Stimulated activated CD8-positive, alpha-beta memory T cell treated with anti-CD3 and anti-CD28 coated beads, Interleukin-12 subunit alpha, Interleukin-12 subunit beta, amount 100 ng/mL, for 1 hour (primary cell): ENCODE data around the gene CSF1R.

Experiments
- DNase-seq: peaks from one replicate; pipeline ENCODE4 v3.0.0-alpha.2; 2020; ENCODE audit warnings: low read depth

CSF1R gene

DNA sequence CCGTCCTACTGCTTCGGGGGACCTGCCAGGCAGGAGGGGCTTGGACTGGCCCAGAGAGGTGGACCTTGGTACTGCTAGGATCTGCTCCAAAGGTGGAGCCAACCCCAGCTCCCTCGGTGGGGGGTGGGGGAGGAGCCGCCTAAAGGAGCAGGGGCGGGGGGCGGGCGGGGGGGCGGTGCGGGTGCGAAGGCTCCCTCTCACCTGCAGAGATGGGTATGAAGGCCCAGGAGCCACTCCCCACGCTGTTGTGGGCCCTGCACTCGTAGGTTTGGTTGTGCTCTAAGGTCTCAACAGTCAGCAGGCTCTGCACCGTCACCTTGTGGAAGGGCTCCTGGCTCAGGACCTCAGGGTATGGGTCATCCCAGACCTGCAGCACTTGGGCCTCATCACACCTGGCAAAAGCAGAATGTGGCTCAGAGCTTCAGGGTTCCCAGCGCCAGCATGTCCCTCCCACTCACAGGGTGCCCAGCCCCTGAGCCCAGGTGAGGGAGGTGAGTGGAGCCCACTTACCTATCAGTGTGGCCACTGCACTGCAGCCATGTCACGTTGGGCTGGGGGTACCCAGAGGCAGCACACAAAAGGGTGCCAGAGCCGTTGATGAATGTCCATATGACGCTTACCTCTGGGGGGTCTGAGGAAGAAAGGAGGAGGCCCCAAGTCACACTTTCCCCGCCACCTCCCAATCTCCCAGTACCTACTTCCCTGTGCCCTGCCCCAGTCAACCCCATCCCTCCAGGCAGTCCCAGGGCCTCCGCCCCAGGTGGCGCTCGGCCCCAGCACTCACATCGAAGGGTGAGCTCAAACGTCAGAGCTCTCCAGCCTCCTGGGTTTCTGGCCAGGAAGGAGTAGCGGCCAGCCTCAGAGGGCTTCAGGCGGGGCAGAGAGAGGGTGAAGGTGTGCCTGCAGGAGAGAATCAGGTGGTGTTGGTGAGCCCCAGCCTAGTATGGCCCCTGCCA is 16.4 kb downstream of the CSF1R start:
- no peak for DNase-seq

DNA sequence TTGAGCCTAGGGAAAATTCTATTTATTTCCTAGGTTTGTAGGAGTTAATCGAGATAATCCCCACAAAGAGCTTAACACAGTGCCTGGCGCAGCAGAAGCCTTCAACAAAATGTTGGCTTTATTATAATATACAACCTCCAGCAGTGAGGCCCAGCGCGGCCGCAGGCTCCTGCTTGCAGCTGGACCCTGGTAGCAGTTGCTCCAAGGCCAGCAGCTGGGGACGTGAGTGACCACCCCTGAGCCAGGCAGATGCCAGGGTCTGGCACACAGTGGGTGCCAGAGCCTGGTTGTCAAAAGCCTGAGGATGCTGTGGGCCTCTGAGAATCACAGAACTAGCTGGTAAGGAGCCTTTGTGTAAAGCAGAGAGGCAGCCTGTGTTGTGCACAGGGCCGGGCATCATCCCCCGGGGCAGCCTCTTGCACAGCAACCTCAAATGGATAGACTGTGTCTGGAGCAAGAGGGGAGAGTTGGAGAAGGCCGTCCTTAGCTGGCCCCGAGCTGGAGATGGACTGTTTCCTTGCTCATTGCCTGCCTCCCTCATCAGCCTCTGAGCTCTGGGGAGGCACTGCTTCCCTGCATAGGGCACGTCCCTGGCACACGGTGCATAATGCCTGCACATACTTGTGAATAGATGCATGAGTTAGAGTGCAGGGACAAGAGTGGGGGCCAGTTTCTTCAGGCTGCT is 17.3 kb downstream of the CSF1R start:
- no peak for DNase-seq

DNA sequence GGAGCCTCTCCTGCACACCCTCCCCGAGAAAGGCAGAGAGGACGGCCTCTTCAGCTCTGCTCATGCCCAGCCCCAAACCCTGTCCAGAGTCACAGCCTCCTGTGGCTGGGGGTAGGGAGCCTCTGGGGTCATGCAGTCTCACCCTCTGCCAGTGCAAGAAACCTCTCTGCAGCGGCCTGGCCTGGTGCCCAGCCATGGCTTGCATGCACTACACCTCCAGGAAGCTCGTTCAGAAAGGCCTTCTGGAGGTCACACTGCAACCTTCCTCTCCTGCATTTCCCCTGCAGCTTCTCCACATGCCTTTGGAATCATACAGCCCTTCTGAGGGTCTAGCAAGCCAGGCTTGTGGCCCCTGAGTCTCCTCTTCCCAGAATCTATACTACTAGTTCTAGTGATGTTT is 17.9 kb downstream of the CSF1R start:
- DNase-seq = no peak

DNA sequence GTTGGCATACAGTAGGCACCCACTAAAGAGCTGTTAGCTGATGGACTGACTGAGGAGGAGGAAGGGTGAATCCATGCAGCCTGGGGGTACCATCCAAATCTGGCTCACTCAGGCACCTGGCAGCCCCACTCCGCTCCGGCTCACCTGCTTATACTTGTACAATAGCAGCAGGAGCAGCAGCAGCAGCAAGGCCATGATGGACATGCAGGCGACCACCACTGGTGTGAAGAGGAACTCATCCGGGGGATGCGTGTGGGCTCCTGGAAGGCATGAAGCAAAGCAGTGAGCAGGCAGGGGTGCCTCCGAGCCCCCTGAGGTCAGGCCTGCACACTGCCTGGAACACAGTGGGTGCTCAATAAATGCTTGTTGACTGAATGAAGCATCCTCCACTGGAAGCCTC is 18.3 kb downstream of the CSF1R start:
- no peak for DNase-seq

DNA sequence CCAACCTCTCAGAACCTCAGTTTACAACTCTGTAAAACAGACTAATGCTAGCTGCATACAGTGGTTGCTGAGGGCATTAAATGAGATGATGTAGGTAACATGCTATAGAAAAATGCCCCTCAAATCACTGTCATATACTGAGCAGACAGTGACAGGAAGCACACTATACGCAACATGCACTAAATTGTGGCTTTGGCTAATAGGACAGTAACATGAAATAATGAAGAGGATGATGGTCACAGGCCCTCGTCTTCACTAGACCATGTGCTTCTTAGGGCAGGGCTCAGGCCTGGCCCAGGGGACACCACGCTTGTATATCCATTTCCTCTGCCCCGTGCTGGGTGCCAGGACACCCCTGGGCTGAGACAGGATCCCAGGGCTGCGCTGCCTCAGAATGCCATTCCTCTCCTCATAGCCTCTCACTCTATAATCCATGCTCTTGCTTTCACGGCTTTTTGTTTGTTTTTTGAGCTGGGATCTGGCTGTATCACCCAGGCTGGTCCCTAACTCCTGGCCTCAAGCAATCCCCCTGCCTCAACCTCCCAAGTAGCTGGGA is 18.9 kb downstream of the CSF1R start:
- DNase-seq = no peak

DNA sequence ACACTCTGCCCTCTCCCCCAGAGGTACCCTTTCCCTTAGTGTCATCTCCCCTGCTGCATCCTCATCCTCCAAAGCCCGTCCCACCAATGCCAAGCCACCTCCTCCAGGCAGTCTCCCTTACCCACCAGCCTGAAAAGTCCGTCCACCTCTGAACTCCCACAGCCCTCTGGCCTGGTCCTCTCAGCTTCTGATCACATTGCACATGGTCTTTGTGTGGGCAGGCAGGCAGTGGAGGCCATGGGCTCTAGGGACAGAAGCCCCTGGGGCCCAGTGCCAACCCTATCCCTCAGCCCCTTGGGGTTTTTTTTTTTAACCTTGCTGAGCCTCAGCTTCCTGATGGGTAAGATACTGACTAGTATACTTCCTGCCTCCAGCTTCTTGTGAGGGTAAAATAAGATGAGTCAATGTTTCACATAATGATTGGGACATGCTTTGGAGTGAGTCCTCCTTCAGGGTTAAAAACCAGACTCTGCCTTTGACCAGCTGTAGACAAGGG is 19.4 kb downstream of the CSF1R start:
- DNase-seq = no peak

DNA sequence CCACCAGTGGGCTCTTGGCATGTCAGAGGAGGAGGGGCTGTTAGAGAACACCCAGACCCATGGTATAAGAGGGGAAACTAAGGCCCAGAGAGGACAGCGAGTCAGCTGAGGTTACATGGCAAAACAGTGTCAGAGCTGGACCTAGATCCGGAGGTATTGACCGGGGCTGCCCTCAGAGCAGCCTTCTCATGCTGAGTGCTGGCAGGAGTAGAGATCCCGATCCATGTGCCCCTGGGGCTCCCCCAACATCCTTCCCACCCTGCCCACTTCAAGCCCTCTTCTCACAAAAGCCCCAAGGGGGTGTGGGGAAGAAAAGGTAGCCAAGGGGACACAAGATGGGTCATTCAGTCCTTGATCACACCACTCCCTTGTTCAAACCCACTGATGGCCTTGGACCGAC is 19.9 kb downstream of the CSF1R start:
- no peak for DNase-seq

DNA sequence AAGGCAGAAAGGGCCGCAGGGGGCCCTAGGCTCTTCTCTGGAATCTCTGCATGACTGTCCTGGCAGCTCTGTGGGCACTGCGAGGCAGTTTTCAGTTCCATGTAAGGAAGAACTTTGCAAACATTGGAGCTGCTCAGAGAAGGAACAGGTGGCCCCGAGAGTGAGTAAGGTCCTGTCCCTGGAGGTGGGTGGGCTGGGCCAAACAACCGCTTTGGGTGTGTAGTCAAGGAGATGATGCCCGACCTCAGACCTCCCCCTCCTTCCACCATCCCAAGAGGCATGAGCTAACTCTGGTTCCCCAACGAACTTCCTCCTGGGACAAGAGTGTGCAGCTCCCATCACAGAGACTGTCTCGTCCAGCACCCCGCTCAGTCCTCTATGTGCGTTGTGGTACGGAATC is 20.5 kb downstream of the CSF1R start:
- no peak for DNase-seq

DNA sequence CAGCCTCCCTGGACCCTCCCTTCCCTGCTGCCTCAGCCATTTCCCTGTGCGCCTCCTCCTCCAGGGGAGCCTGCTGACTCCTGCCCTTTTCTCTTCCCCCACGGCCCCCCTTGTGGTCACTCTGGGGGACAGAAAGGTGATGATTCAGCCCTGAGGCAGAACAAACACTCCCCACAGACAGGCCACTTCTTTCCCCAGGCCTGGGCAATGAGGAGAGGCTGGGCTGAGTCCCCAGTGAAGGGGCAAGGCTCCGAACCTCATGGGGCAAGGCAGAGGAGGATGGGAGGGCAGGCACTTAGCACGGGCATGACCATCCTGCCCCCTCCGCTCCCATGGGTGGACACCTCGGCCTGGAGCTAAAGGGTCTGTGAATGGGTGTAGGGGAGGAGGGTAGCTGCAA is 21.0 kb downstream of the CSF1R start:
- DNase-seq = no peak

DNA sequence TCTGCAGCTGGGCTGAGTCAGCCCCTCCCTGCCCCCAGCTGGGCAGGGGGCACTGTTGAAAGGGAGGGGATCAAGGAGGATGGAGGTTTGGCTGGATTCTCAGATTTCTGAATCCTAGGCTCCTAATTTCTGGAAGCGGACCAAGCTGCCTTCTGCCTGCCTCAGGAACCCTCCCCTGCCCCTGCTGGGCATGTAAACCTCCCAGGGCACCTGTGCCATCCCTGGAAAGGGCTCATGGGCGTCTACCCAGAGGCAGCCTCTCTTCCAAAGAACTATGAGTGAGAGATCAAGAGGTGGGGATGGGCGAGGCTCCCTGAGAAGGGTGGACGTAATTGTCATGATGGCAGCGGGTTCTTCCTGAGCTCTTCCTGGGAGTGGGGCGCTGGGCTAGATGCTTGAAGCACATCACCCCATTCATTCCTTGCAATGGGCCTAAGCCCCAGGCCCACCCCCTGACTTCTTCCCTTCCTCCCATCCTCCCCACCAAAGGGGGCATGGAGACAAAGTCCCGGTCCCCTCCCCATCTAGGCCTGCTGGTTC is 21.6 kb downstream of the CSF1R start:
- no peak for DNase-seq

DNA sequence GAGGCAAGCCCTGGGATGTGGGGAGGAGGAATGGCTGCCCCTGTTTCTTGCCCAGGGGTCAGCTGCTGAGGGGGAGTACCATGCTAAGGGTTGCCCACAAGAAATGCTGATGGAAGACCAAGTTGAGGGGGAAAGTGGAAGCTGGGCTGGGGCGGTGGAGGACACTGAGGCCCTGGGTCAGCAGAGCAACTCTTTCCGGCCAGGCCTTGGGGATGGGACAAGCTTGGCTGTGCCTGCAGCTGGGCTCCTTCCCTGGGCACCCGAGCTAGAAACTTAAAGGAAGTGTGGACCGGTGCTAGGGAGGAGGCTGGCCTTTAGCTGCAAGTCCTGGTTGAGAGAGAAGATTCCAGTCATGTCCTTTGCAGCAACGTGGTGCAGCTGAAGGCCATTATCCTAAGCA is 22.7 kb downstream of the CSF1R start:
- no peak for DNase-seq

DNA sequence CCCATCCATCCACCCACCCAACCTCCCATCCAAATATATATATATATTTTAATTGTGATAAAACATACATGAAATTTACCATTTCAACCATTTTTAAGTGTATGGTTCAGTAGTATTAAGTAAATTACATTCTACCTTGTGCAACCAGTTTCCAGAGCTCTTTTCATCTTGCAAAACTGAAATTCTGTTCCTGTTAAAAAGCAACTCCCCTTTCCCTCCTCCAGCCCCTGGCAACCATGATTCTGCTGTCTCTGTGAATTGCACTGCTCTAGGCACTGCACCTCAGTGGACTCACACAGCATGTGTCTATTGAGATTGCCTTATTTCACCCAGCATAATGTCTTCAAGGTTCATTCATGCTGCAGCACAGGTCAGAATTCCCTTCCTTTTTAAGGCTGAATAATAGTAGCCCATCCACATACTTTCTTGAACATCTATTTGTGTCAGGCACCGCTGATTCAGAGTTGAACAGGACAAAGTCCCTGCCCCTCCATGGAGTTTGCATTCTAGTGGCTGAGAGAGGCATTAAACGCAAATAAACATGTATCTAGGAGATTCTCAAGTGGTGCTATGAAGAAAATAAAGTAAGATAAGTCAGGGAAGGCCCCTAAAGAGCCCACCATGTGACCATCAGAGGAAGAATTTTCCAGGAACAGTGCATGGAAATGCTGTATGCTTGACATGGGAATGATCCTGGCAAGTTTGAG is 24.0 kb downstream of the CSF1R start:
- DNase-seq = no peak

DNA sequence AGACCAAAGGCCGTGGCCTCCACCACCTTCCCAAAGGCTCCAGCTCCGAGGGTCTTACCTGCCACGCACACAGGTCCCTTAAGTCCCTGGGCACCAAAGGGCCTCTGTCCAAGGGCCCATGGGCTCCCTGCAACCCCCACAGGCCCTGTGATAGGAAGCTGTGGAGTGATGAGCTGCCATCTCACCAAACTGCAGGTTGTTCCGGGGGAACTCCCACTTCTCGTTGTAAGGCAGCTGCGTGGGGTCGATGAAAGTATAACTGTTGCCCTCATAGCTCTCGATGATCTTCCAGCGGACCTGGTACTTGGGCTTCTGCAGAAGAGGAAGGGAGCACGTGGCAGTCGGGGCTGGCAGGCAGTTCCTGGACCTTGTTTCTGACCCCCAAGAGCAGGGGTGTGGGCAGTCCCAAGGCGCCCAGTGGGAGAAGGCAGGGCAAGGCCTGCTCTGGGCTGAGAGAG is 24.8 kb downstream of the CSF1R start:
- DNase-seq = no peak

DNA sequence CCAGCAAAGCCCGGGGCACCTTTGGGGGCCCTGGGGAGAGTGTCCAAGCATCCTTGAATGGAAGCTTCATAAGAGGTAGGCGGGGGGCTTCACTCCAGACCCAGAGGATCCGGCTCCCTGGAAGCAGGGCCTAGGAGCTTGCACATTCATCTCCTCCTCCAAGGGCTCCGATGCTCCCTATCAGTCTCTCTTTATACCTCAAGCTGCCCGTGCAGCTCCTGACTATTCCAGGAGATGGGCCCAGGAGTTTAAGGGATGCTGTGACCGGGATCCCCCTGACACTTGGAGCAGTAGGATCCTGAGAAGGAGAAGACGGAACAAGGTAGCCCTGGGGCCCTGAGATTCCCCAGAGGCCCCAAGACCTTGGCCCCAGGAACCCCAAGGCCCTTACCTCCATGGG is 25.9 kb downstream of the CSF1R start:
- no peak for DNase-seq

DNA sequence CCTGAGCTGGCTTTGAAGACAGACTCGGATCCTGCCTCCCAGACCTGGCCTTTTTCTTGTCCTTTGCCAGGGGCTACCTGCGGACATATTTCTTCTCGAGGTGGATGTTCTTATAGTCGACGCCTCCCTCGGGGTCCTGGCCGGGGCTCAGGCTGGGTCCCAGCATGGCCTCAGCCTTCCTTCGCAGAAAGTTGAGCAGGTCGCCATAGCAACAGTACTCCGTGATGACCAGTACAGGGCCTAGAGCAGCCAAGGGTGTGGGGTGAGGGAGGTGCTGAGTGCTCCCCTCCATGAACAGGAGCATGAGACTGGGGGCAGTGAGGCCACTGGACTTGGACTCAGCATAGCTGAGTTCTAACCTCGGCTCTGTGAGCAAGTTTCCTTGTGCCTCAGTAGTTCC is 26.7 kb downstream of the CSF1R start:
- DNase-seq = no peak

DNA sequence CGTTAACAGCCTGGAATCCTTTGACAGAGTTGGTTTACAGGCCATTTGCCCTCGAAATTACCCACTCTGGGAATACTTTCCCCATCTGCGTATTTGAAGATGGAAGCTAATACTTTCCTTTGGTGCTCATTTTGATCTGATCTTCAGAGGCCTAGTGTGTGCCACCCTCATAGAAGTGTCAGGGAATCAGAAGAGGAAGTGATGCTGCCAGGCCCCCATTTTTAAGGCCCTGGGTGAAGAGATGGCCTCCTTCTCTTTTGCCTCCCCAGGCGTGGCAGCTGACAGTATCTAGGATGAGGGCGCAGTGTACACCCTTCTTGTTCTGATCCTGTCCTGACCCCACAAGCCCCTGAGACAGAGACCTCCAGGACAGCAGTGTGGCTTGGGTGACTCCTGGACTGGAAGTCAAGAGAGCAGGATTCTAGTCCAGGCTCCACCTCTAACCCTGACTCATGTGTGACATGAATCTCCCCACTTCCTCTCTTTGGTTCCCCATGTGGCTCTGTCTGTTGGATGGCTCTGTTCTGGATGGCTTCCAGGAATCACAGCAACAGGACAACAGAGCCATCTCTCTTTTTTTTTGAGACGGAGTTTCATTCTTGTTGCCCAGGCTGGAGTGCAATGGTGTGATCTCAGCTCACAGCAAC is 27.8 kb downstream of the CSF1R start:
- DNase-seq = no peak

DNA sequence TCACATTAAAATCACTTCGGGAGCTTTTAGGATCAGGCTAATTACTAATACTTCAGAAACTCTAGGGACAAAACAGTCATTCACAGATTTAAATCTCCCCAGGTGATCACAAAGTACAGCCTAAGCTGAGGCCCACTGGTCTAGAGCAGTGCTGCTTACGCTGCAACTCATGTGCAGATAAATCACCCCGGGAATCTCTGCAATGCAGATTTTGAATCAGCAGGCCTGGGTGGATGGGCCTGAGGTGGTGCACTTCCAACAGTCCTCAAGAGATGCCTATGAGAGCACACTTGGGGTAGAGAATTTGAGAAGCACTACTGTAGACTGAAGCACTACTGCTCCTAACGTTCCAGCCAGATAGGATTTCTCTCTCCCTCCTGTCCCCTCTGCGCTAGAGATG is 28.4 kb downstream of the CSF1R start:
- DNase-seq = no peak

DNA sequence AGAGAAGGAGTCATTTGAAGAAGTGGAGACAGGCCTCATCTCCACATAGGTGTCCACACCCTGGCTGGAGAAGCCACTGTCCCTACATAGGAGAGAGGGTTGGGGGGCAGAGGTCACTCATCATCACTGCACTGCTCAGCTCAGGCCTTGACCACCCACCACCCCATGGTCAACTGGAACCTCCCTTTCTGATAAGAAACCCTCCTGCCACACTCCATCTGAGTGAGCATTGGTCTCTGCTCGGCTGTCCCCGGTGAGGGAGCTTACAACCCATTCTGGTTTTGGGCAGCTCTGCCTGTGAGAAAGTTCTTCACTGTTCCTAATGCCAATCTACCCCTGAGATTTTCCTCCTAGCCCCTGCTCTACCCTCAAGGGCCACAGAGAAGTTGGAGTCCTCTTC is 28.8 kb downstream of the CSF1R start:
- no peak for DNase-seq

DNA sequence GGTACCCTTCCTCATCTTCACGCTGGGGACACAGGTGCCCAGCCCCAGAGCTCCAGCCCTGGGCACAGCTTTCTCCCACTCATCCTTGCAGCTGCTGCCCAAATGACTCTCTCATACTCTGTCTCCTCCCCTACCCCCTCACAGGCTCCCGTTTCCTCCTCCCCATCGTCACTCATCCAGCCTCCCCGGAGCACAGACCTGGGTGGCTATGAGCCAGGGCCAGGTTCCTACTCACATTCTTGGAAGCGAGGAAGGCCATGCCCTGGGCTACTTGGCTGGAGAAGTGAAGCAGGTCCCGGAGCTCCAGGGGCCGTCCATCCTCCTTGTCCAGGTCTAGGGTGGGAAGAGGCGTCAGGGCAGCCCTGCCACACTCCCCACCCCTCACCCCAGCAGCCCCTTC is 29.3 kb downstream of the CSF1R start:
- no peak for DNase-seq

DNA sequence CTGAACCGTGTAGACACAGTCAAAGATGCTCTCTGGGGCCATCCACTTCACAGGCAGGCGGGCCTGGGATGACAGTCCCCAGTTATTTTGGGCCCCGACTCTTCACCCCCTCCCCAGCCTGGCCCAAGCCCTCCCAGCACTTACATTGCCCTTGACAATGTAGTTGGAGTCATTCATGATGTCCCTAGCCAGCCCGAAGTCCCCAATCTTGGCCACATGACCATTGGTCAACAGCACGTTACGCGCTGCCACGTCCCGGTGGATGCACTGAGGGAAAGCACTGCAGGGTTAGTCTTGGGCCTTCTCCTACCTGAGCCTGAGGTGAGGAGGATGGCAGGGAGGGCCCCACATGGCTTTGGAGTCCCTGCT is 30.3 kb downstream of the CSF1R start:
- DNase-seq = no peak

DNA sequence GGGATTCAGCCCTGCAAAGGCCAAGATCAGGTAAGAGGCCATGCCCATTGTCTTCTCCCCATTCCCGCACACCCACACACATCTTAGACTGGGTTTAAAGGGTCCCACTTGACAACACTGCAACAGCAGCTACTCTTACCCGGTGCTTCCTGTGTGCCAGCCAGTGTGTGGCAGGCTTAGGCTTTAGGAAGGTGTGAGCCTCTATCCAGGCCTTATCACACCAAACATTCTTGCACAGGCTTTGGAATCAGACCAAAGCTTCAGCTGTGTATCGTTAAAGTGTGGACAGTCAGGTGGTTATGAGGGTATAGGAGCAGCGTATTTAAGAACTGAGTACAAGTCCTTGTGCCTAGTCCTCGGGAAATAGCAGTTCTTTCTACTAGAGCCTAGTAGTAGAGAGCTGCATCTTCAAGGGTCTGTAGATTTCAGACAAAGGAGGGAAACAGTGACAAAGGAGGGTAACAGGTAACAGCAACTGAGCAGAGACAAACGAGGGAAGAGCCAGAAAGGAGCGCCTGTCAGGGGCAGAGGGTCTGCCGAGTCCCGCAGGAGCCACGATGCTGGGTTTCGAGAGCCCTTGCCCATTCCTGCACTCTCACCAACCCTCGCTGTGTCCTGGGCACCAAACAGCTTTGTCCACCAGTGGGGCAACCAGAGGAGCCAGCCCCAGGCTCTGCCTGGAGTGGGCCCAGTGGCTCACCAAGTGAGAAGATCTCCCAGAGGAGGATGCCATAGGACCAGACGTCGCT is 30.9 kb downstream of the CSF1R start:
- no peak for DNase-seq
